ENCODE data around the gene KCTD1.

KCTD1 gene

DNA sequence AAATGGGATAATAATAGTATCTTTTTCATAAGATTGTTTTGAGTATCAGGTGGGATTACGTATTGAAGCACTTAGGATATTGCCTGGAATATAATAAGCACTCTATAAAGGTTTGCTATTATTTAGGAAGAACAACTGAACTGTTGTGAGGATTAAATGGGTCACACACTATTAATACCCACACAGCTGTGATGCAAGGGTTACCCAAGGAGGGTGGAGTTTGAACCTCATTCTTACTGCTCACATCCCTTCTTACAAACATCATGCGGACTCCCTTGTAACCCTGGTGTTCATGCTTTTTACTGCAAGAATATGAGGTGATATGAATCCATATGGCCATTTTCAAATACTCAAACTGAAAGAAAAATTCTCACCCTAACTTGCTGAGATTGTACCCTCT lies 113.5 kb downstream of the KCTD1 start:
- DNase-seq (ENCODE audit: low read depth) = no peak
- no peak overlapping the region for H3K4me3 ChIP-seq (ENCODE audit: low read length)
- TF ChIP-seq, protein P1, sequence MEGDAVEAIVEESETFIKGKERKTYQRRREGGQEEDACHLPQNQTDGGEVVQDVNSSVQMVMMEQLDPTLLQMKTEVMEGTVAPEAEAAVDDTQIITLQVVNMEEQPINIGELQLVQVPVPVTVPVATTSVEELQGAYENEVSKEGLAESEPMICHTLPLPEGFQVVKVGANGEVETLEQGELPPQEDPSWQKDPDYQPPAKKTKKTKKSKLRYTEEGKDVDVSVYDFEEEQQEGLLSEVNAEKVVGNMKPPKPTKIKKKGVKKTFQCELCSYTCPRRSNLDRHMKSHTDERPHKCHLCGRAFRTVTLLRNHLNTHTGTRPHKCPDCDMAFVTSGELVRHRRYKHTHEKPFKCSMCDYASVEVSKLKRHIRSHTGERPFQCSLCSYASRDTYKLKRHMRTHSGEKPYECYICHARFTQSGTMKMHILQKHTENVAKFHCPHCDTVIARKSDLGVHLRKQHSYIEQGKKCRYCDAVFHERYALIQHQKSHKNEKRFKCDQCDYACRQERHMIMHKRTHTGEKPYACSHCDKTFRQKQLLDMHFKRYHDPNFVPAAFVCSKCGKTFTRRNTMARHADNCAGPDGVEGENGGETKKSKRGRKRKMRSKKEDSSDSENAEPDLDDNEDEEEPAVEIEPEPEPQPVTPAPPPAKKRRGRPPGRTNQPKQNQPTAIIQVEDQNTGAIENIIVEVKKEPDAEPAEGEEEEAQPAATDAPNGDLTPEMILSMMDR (IDR thresholded peaks at IDR 0.05; ENCODE audit: insufficient read depth, low read depth, low read length, missing control alignments) = no peak

DNA sequence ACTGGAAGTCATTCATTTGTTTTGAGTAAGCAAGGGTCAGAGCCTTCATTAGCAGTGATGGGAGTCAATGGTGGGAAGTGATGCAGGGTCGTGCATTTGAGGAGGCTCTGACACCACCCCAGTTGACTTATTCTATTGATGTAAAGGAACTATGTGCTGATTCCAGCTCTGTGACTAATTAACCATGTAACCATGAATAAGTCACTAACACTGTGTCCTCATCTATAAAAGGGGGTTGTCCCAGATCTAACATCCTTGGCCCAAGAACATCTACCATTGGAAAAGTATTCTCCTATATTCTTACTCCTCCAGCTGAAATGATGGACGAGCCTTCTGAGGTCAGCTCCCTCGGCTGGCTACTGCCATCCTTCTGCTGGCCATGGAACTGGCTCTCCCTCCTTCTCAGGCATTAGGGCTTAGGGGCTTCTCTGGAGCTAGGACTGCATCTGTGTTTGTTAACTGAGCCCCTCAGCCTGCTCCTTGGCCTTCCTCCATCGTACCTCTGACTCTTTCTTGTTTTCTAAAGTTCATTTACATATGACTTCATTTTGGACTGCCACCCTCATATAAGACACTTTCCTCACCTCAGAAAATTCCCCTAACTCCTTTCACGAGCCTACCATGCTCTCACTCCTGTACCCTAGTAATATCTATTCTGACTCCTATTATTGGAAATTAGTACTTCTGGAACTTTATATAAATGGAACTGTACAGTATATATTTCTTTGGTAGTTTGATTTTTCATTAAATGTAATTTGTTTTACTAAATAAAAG lies 115.5 kb downstream of the KCTD1 start:
- H3K4me3 ChIP-seq (ENCODE audit: low read length) = no peak overlapping the region
- TF ChIP-seq, protein P1 (IDR thresholded peaks at IDR 0.05; ENCODE audit: insufficient read depth, low read depth, low read length, missing control alignments) = no peak
- no peak for DNase-seq (ENCODE audit: low read depth)

DNA sequence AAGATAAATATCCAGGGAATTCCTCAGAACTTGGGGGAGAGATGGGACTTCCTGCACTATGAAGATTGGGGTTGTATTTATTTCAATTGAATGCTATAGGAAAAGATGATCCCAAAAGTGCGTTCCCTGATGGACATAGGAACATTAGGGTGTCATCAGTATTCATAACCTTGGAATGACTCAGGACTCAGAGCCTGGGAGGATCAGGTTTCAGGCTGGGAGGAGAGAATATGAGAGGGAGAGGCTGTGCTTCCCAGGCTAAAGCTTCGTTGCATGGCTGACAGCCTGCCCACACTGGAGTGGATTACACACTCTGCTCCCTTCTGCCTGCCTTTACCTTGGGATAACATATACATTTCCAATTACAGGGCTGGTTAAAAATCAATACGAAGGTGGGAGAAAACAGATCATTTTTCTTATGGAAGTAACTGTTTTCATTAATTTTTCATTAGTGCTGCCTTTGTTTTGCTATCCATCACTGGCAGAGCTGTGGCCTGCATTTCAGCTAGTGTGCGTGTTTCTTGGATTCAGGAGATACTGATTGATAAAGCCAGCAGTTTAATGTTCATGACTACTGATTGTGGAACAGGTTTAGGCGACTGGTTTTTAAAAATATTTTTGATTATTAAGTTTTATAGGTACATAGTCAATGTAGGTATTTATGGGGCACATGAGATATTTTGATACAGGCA lies 118.7 kb downstream of the KCTD1 start:
- no peak overlapping the region for H3K4me3 ChIP-seq (ENCODE audit: low read length)
- TF ChIP-seq, protein P1 (IDR thresholded peaks at IDR 0.05; ENCODE audit: insufficient read depth, low read depth, low read length, missing control alignments) = no peak
- DNase-seq (ENCODE audit: low read depth) = peak; percentile 91

DNA sequence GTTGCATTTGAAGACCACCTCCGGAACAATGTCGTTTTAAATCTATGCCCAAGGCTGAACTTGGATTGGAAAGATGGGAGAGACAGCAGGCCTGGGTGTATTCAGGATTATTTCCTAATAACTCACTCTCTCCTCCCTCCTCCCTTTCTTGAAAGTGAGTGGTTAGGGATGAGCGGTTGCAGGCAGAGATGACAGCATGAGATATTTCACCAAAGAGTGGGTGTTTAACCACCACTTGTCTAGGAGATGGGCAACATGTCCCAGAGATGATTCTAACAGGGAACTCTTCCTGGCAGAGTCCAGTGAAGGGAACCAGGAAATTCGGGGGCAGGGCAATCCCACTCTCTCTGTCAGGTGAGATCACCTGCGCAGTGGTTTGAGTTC lies 123.2 kb downstream of the KCTD1 start:
- no peak overlapping the region for H3K4me3 ChIP-seq (ENCODE audit: low read length)
- TF ChIP-seq, protein P1 (IDR thresholded peaks at IDR 0.05; ENCODE audit: insufficient read depth, low read depth, low read length, missing control alignments) = no peak
- DNase-seq (ENCODE audit: low read depth) = peak; percentile 68

DNA sequence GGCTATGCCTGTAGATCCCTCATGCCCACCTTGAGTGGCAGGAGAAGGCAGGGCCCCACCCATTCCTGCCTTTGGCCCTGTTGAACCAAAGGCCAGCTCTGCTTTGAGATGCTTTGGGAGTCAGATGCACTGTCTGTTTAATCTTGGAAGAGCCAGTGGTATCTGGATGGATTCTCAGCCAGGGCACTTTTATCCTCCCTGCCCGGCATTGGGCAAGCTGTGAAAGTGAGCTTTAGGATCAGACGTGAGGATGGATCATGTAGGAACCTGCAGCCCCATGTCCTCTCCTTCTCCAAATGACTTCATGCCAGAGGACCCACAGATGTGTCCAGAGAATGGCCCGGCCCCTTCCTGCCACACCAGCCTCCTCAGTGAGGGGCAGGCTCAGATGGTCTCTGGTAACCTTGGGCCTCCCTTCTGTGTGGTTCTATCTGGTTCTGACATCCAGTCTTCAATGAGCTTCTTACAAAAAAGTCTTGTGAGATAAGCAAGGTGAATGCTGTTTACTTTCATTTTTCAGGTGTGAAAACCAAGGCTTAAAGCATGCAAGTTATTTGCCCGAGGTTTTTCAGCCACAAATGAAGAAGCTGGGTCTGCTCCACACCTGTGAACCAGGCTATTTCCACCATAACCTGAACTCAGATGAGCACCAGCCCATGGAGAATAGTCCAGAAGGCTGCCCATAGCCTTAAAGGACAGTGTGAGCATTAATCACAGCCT lies 123.8 kb downstream of the KCTD1 start:
- TF ChIP-seq, protein P1 (IDR thresholded peaks at IDR 0.05; ENCODE audit: insufficient read depth, low read depth, low read length, missing control alignments) = no peak
- H3K4me3 ChIP-seq (ENCODE audit: low read length) = no peak overlapping the region
- no peak for DNase-seq (ENCODE audit: low read depth)

DNA sequence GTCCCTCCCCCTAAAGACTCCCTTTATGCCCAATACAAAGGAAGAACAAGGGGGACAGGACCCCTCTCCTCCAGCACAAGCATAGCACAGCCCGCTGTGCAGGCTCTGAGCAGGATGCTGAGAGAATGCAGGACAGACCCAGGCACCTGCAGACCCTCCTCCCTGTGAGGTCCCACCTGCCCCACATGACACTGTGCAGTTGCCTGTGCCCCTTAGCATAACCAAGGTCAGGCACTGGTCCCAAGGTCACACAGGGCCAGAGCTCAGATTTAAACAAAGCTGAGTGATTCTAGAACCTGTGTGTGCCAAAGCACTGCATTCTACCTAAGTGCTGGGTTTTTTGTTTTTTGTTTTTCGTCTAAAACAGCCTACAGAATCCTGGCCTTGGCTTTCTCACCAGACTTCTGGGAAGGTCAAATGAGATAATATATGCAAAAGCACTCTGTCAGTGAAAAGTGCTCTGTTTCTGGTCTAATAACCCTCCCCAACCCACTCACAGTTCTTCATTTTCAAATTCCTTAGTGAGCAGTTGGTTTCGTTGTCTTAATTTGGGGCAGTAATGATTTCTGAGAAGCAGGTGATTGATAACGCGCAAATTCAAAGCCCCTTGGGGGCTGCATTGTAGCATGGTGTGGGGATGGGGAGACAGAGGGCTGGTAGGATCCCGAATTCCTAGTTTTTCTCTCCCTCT lies 125.7 kb downstream of the KCTD1 start:
- H3K4me3 ChIP-seq (ENCODE audit: low read length) = no peak overlapping the region
- TF ChIP-seq, protein P1 (IDR thresholded peaks at IDR 0.05; ENCODE audit: insufficient read depth, low read depth, low read length, missing control alignments) = no peak
- no peak for DNase-seq (ENCODE audit: low read depth)
